ENCODE data around the gene DRP2.
A peak's percentile ranks its signal among the peaks of the same experiment; 100 is the strongest.

- peak; percentile 13 for TF ChIP-seq CTCF (IDR thresholded peaks at IDR 0.05; ENCODE audit: insufficient read depth, low read length)
- TF ChIP-seq REST (IDR thresholded peaks at IDR 0.05; ENCODE audit: insufficient replicate concordance, low read depth) = no peak
- TF ChIP-seq POLR2AphosphoS5 (IDR thresholded peaks at IDR 0.05; ENCODE audit: low read depth) = no peak
- TF ChIP-seq GABPA (IDR thresholded peaks at IDR 0.05; ENCODE audit: low read depth) = no peak
- no peak for TF ChIP-seq SPI1 (IDR thresholded peaks at IDR 0.05; ENCODE audit: borderline replicate concordance, low read depth)
Measured at GRCh38 chrX:101206471-101206870, 13.1 kb upstream of the DRP2 start.

All from HL-60 (cell line).